GM12878 (cell line): ENCODE data around the gene RYR2. TPM values are rescaled to one million over a fixed set of nuclear protein-coding genes. Genes with fewer than 3 reads are reported as not detected.
A peak's percentile ranks its signal among the peaks of the same experiment; 100 is the strongest.

ENCODE experiments used
- ATAC-seq: fragments of 200-7000 bp; cut with Tn5 transposase; 3 replicates; pipeline ENCODE4 v1.9.1; 2020; ENCODE audit warnings: mild to moderate bottlenecking, moderate library complexity
- BruUV-seq: library from RNA; stranded (reverse); fragments of 400-500 nt; replicated peaks from 2 replicates; lab custom pipeline; 2021; lab: Mats Ljungman, UMichigan
- CTCF ChIA-PET: fragments of 300-600 bp; sonication (Branson Sonifier 250); formaldehyde crosslinking; extraction: SDS; loops from one replicate; lab custom pipeline; 2021; ENCODE audit warnings: inconsistent platforms; lab: Yijun Ruan, JAX
- POLR2A ChIA-PET: fragments of 350-600 bp; formaldehyde crosslinking; extraction: SDS; loops from one replicate; lab custom pipeline; 2021; ENCODE audit warnings: inconsistent platforms; lab: Charles Lee
- RAD21 ChIA-PET: fragments of 300-600 bp; sonication (Branson Sonifier 250); formaldehyde crosslinking; loops from one replicate; lab custom pipeline; 2023; ENCODE audit warnings: antibody characterized with exemption; ENCODE audit not compliant: unreplicated experiment; lab: Charles Lee
- SMC1A ChIA-PET: fragments of 300-600 bp; sonication (Branson Sonifier 250); formaldehyde crosslinking; loops from one replicate; lab custom pipeline; 2023; ENCODE audit not compliant: unreplicated experiment, uncharacterized antibody; lab: Charles Lee
- DNase-seq: peaks from one replicate; pipeline ENCODE4 v3.0.0-alpha.2; 2011; ENCODE audit warnings: low read depth, low spot score
- FAIRE-seq: peaks from 3 replicates; lab custom pipeline; 2011; peaks lifted over from hg19 to GRCh38; lab: Jason Lieb, UNC
- H2AFZ ChIP-seq: 2 replicates; pipeline ENCODE4 v1.6.0; 2011; ENCODE audit warnings: low read depth, low read length, control low read depth; ENCODE audit not compliant: control insufficient read depth
- H3K27ac ChIP-seq: 2 replicates; pipeline ENCODE4 v1.5.1; 2011; ENCODE audit warnings: control low read depth; ENCODE audit not compliant: control insufficient read depth, insufficient read depth
- H3K27me3 ChIP-seq, 2 experiments: replicated peaks in 1 of 2; 2 replicates each; pipeline versions ENCODE4 v1.6.0 to v1.6.1; 2011; ENCODE audit warnings: low read length in 1 of 2; ENCODE audit not compliant: control insufficient read depth in 2 of 2, insufficient read depth in 2 of 2
- H3K36me3 ChIP-seq, 2 experiments: 2 replicates each; pipeline ENCODE4 v1.5.1; 2011; ENCODE audit warnings: low read length in 1 of 2; ENCODE audit not compliant: control insufficient read depth in 2 of 2, insufficient read depth in 2 of 2
- H3K4me1 ChIP-seq: 2 replicates; pipeline ENCODE4 v1.6.1; 2011; ENCODE audit warnings: mild to moderate bottlenecking, low read length, moderate library complexity, mixed read lengths; ENCODE audit not compliant: control insufficient read depth, insufficient read depth
- H3K4me2 ChIP-seq: 2 replicates; pipeline ENCODE4 v1.6.0; 2011; ENCODE audit warnings: control low read depth; ENCODE audit not compliant: control insufficient read depth, insufficient read depth
- H3K4me3 ChIP-seq: fragments of 200-600 bp; sonication (generic); 2 replicates; pipeline ENCODE4 v1.5.1; 2016
- H3K79me2 ChIP-seq: 2 replicates; pipeline ENCODE4 v1.6.0; 2011; ENCODE audit warnings: low read length; ENCODE audit not compliant: control insufficient read depth, insufficient read depth
- H3K9ac ChIP-seq: 2 replicates; pipeline ENCODE4 v1.8.0; 2011; ENCODE audit warnings: low read length, control low read depth, mixed read lengths; ENCODE audit not compliant: control insufficient read depth, insufficient read depth
- H3K9me3 ChIP-seq: replicated peaks from 3 replicates; pipeline ENCODE4 v1.5.1; 2011; ENCODE audit warnings: mild to moderate bottlenecking, low read length; ENCODE audit not compliant: control insufficient read depth, insufficient read depth
- H4K20me1 ChIP-seq: 2 replicates; pipeline ENCODE4 v1.6.0; 2011; ENCODE audit not compliant: control insufficient read depth, insufficient read depth
- CBX3 ChIP-seq: fragments of 200-600 bp; sonication (generic); IDR thresholded peaks from 2 replicates; pipeline ENCODE4 v1.6.1; 2016; ENCODE audit warnings: low read depth, borderline replicate concordance
- NFYB ChIP-seq: IDR thresholded peaks from 2 replicates; pipeline ENCODE4 v1.6.1; 2011; ENCODE audit warnings: low read depth, mild to moderate bottlenecking, low read length, improper control_type of control experiment, moderate library complexity; ENCODE audit not compliant: insufficient read depth
- SMC3 ChIP-seq: IDR thresholded peaks from 2 replicates; pipeline ENCODE4 v1.6.1; 2011; ENCODE audit warnings: low read length, improper control_type of control experiment, borderline replicate concordance
- SPI1 ChIP-seq: IDR thresholded peaks from 2 replicates; pipeline ENCODE4 v1.6.1; 2011; ENCODE audit warnings: low read depth, mild to moderate bottlenecking, low read length, moderate library complexity, borderline replicate concordance; ENCODE audit not compliant: insufficient read depth
- YBX1 ChIP-seq: fragments of 450-650 bp; IDR thresholded peaks from 2 replicates; pipeline ENCODE4 v1.6.1; 2016; ENCODE audit warnings: antibody characterized with exemption
- ZNF274 ChIP-seq: IDR thresholded peaks from one replicate; pipeline ENCODE4 v1.8.0; 2011; ENCODE audit not compliant: insufficient read length, insufficient read depth
- WGBS: methylation state at CpG from one replicate; pipeline ENCODE4 v1.1.6; 2016; ENCODE audit warnings: low lambda C conversion rate; ENCODE audit not compliant: insufficient replicate concordance, insufficient coverage; ENCODE audit errors: missing lambda C conversion rate; 5-methylcytosine and 5-hydroxymethylcytosine counted together
- in situ Hi-C: fragments of 300-500 bp; cut with MboI; formaldehyde crosslinking; loops from 9 replicates; pipeline ENCODE4 v1.14.3; 2018; ENCODE audit warnings: mixed read lengths
- intact Hi-C: fragments of 100-400 bp; cut with micrococcal nuclease; formaldehyde crosslinking; loops from one replicate; pipeline ENCODE4 v1.14.2; 2022; ENCODE audit not compliant: unreplicated experiment
- polyA plus RNA-seq, 11 experiments: library from polyadenylated mRNA; depleted of rRNA in 4 of 11; unstranded in 6 of 11; stranded (reverse) in 5 of 11; fragments of >200 nt; fragmentation: Nextera tagmentation in 4 of 11; fragmentation: Illumina TruSeq in 1 of 11; extraction: Ambion mirVana in 4 of 11; extraction: Trizol in 1 of 11; gene quantifications; 1 replicate in 1 of 11; 2 replicates in 10 of 11; pipeline versions ENCODE4 v1.2.1 to v1.2.3, GENCODE V29; 2011 to 2016; ENCODE audit warnings: inconsistent platforms in 2 of 11, missing spikeins in 2 of 11, low read depth in 1 of 11
- total RNA-seq, 4 experiments: library from RNA; depleted of rRNA in 3 of 4; stranded (reverse); fragments of >200 nt in 3 of 4; fragmentation: Illumina TruSeq in 1 of 4; extraction: Trizol in 1 of 4; gene quantifications; 2 replicates each; pipeline versions ENCODE4 v1.2.1 to v1.2.3, GENCODE V29; 2013 to 2021
- TF ChIP-seq, protein P1 (sequence below): IDR thresholded peaks from 2 replicates; pipeline ENCODE4 v1.6.1; 2012; ENCODE audit warnings: improper control_type of control experiment, low read depth, low read length; ENCODE audit not compliant: insufficient replicate concordance
- TF ChIP-seq, protein P2 (sequence below): IDR thresholded peaks from 2 replicates; pipeline ENCODE4 v1.6.1; 2012; ENCODE audit warnings: low read depth, low read length, improper control_type of control experiment
- TF ChIP-seq, protein P3 (sequence below), 3 experiments: IDR thresholded peaks in 2 of 3; conservative IDR thresholded peaks in 1 of 3; 2 replicates each; pipeline ENCODE4 v1.5.1; 2011; ENCODE audit warnings: low read depth in 3 of 3, low read length in 3 of 3, mild to moderate bottlenecking in 3 of 3, control low read depth in 2 of 3, moderate library complexity in 2 of 3, inconsistent platforms in 1 of 3, mixed read lengths in 1 of 3; ENCODE audit not compliant: control insufficient read depth in 2 of 3, insufficient read depth in 1 of 3; ENCODE audit errors: extremely low read depth in 1 of 3

The RYR2 gene
- total and polyA plus RNA-seq, 10 of the 15 experiments (the other 5 are each of a cell fraction or from before 2014, with no cell fraction given) = 0.01 to 0.04 TPM; not detected in 8

DNA sequence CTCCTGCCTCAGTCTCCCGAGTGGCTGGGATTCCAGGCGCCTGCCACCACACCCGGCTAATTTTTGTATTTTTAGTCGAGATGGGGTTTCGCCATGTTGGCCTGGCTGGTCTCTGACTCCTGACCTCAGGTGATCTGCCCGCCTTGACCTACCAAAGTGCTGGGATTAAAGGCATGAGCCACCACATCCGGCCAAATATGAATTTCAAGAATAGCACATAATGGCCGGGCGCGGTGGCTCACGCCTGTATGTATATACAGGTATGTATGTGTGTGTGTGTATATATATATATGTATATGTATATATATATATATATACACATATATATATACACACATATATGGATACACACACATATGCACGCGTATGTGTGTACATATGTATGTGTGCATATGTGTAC lies 753.6 kb downstream of the RYR2 start (continued):
- TF ChIP-seq, protein P1, sequence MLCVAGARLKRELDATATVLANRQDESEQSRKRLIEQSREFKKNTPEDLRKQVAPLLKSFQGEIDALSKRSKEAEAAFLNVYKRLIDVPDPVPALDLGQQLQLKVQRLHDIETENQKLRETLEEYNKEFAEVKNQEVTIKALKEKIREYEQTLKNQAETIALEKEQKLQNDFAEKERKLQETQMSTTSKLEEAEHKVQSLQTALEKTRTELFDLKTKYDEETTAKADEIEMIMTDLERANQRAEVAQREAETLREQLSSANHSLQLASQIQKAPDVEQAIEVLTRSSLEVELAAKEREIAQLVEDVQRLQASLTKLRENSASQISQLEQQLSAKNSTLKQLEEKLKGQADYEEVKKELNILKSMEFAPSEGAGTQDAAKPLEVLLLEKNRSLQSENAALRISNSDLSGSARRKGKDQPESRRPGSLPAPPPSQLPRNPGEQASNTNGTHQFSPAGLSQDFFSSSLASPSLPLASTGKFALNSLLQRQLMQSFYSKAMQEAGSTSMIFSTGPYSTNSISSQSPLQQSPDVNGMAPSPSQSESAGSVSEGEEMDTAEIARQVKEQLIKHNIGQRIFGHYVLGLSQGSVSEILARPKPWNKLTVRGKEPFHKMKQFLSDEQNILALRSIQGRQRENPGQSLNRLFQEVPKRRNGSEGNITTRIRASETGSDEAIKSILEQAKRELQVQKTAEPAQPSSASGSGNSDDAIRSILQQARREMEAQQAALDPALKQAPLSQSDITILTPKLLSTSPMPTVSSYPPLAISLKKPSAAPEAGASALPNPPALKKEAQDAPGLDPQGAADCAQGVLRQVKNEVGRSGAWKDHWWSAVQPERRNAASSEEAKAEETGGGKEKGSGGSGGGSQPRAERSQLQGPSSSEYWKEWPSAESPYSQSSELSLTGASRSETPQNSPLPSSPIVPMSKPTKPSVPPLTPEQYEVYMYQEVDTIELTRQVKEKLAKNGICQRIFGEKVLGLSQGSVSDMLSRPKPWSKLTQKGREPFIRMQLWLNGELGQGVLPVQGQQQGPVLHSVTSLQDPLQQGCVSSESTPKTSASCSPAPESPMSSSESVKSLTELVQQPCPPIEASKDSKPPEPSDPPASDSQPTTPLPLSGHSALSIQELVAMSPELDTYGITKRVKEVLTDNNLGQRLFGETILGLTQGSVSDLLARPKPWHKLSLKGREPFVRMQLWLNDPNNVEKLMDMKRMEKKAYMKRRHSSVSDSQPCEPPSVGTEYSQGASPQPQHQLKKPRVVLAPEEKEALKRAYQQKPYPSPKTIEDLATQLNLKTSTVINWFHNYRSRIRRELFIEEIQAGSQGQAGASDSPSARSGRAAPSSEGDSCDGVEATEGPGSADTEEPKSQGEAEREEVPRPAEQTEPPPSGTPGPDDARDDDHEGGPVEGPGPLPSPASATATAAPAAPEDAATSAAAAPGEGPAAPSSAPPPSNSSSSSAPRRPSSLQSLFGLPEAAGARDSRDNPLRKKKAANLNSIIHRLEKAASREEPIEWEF = no peak
- TF ChIP-seq ZNF274 (no peak), YBX1 (no peak), CBX3 (no peak), SPI1 (no peak)

DNA sequence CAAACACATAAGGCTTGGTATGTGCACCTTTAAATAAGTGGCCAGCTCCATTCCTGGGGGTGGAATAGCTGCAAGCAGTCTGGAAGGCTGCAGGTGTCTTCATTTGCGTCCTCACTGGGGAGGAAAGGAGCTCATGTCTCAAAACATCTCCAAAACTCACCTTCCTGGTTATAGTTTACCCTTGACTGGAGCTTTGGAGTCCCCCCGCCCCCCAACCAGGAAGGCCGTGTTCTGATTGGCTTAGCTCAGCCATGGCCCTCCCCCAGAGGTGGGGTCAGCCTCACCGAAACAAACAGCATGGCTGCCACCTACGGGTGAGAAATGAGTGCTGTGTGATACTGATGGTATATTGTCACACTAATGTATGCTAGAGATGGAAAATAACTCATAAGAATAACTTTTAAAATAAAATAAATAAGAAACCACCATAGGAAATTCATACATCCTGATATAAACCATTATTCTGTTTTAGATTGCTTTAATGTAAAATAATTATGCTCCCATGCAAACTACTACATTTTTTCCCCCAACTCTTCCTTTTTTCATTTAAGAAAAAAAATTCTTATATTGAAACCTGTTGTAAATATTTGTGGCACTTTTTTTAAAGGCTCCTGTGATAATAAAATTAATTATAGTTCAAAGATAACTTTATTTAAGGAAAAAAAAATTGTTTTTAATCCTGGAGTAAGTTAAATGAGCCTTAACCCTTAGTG lies 757.9 kb downstream of the RYR2 start:
- no TSS peak for BruUV-seq
- Histone ChIP-seq H4K20me1 (no peaks in the 10 kb centered on the region), H3K36me3 (no peaks in the 10 kb centered on the region), H3K4me1 (no peaks in the 10 kb centered on the region), H3K27me3 (no peaks in the 10 kb centered on the region), H3K27ac (no peak overlapping the region), H3K4me2 (no peak overlapping the region), H3K79me2 (no peaks in the 10 kb centered on the region), H3K9me3 (no peaks in the 10 kb centered on the region; the same call in 2 of the 3 replicates), H2AFZ (no peak overlapping the region; the same call in 1 of the 2 replicates), H3K4me3 (no peak overlapping the region), H3K9ac (no peak overlapping the region)
- DNase-seq (peak; percentile 9), ATAC-seq (peak; percentile 100), FAIRE-seq (no peak)
- SMC1A ChIA-PET = no interaction called here
- in situ Hi-C loops (no loop called here), intact Hi-C loops (loop anchor here (10.0 kb wide), 1 partner anchor 55 kb away; no protein-coding TSS in a partner anchor)
- TF ChIP-seq SMC3 (peak; percentile 28; the same call in 1 of the 2 replicates), NFYB (peak; percentile 30; the same call in 1 of the 2 replicates)
- TF ChIP-seq, protein P2, sequence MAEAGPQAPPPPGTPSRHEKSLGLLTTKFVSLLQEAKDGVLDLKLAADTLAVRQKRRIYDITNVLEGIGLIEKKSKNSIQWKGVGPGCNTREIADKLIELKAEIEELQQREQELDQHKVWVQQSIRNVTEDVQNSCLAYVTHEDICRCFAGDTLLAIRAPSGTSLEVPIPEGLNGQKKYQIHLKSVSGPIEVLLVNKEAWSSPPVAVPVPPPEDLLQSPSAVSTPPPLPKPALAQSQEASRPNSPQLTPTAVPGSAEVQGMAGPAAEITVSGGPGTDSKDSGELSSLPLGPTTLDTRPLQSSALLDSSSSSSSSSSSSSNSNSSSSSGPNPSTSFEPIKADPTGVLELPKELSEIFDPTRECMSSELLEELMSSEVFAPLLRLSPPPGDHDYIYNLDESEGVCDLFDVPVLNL = no peak
- TF ChIP-seq, protein P3, sequence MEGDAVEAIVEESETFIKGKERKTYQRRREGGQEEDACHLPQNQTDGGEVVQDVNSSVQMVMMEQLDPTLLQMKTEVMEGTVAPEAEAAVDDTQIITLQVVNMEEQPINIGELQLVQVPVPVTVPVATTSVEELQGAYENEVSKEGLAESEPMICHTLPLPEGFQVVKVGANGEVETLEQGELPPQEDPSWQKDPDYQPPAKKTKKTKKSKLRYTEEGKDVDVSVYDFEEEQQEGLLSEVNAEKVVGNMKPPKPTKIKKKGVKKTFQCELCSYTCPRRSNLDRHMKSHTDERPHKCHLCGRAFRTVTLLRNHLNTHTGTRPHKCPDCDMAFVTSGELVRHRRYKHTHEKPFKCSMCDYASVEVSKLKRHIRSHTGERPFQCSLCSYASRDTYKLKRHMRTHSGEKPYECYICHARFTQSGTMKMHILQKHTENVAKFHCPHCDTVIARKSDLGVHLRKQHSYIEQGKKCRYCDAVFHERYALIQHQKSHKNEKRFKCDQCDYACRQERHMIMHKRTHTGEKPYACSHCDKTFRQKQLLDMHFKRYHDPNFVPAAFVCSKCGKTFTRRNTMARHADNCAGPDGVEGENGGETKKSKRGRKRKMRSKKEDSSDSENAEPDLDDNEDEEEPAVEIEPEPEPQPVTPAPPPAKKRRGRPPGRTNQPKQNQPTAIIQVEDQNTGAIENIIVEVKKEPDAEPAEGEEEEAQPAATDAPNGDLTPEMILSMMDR (IDR thresholded peaks at IDR 0.05 in 2 of 3, conservative IDR thresholded peaks at IDR 0.05 in 1 of 3; ENCODE audit: control insufficient read depth in 2 of 3, extremely low read depth in 1 of 3, insufficient read depth in 1 of 3, low read depth in 3 of 3, low read length in 3 of 3) = peak; percentile 22 to 32 (median 22); a peak in 2 of 6 replicates
- CTCF ChIA-PET = interaction anchor here (0.7 to 1.8 kb wide), 7 partner anchors 8 to 253 kb away, joined by 3 to 9 read pairs (median 3); no protein-coding TSS in a partner anchor
- RAD21 ChIA-PET = interaction anchor here (1.1 kb wide), 1 partner anchor 178 kb away, joined by 3 read pairs; no protein-coding TSS in a partner anchor
- POLR2A ChIA-PET = no interaction called here
- WGBS = 10% methylated on average over 5 of the region's 5 CpGs
